Ishikawa (cell line): Measurements from ENCODE around the gene APBA2.

Source experiments
- EP300 ChIP-seq: IDR thresholded peaks from 2 replicates; pipeline ENCODE4 v1.6.1; 2012; ENCODE audit warnings: borderline replicate concordance
- TF ChIP-seq, protein P1 (sequence below): IDR thresholded peaks from 2 replicates; pipeline ENCODE4 v1.6.1; 2012; ENCODE audit warnings: low read depth, mild to moderate bottlenecking

DNA sequence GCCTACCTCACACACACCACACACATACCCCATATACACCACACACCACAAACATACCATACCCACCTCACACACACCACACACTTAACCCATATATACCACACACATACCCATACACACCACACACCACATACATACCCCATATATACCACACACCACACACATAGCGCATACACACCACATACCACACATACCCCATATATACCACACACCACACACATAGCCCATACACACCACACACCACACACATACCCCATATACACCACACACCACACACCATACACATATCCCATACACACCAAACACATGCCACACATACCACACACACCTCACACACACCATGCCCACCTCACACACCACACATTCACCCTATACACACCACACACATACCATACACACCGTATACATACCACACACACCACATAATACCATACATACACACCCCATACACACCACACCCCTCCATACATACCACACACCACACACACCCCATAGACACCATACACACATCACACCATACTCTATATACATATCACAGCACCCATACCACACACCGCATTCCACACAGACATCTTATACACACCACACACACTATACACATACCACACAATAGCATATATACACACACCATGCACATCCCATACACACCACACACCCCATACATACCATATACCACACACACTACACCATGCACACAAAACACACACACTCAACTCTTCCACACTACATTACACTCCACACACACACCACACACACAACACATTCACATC is 29.5 kb downstream of the APBA2 start:
- TF ChIP-seq EP300: no peak
- TF ChIP-seq, protein P1, sequence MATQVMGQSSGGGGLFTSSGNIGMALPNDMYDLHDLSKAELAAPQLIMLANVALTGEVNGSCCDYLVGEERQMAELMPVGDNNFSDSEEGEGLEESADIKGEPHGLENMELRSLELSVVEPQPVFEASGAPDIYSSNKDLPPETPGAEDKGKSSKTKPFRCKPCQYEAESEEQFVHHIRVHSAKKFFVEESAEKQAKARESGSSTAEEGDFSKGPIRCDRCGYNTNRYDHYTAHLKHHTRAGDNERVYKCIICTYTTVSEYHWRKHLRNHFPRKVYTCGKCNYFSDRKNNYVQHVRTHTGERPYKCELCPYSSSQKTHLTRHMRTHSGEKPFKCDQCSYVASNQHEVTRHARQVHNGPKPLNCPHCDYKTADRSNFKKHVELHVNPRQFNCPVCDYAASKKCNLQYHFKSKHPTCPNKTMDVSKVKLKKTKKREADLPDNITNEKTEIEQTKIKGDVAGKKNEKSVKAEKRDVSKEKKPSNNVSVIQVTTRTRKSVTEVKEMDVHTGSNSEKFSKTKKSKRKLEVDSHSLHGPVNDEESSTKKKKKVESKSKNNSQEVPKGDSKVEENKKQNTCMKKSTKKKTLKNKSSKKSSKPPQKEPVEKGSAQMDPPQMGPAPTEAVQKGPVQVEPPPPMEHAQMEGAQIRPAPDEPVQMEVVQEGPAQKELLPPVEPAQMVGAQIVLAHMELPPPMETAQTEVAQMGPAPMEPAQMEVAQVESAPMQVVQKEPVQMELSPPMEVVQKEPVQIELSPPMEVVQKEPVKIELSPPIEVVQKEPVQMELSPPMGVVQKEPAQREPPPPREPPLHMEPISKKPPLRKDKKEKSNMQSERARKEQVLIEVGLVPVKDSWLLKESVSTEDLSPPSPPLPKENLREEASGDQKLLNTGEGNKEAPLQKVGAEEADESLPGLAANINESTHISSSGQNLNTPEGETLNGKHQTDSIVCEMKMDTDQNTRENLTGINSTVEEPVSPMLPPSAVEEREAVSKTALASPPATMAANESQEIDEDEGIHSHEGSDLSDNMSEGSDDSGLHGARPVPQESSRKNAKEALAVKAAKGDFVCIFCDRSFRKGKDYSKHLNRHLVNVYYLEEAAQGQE: no peak
